ENCODE results near the gene TRMT10A.

DNA sequence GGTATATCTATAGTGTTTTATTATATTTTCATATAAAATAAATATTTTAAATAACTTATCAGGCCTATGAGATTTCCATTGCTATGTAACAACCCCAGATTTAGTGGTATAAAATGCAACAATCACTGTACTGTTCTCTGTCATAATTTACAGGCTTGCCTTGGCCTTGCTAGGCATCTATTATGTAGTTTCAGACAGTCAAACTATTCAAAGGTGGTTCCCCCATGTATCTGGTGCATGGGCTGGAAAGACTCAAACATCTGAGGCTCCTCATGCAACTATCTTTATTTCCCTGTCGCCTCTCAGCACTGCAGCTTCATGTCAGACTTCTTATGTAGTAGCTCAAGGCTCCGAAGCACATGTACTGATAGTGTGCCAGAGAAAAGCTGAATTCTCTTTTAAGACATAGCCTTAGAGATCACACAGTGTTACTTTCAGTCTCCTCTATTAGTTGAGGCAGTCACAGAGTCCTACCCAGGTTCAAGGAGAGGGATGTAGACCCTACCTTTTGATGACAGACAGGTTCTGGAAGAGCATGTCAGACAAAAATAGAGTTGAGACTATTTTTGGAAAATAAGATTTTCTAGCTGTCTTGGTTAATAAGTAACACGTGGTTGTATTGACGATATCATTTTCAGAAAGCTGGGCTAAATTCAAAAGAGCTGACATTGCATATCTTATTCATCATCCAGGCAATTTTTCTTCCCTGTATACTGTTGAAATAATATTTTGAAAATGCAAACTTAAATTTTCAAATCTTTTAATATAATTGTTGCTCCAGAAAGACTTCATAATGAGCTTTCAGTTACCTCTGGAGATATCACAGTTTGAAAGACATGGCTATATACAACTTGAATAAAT is 30.2 kb upstream of the TRMT10A start:
- TF ChIP-seq, protein P1, sequence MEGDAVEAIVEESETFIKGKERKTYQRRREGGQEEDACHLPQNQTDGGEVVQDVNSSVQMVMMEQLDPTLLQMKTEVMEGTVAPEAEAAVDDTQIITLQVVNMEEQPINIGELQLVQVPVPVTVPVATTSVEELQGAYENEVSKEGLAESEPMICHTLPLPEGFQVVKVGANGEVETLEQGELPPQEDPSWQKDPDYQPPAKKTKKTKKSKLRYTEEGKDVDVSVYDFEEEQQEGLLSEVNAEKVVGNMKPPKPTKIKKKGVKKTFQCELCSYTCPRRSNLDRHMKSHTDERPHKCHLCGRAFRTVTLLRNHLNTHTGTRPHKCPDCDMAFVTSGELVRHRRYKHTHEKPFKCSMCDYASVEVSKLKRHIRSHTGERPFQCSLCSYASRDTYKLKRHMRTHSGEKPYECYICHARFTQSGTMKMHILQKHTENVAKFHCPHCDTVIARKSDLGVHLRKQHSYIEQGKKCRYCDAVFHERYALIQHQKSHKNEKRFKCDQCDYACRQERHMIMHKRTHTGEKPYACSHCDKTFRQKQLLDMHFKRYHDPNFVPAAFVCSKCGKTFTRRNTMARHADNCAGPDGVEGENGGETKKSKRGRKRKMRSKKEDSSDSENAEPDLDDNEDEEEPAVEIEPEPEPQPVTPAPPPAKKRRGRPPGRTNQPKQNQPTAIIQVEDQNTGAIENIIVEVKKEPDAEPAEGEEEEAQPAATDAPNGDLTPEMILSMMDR (IDR thresholded peaks at IDR 0.05): no peak
- TF ChIP-seq EZH2 (IDR thresholded peaks at IDR 0.05) (no peak), EZH2phosphoT487 (IDR thresholded peaks at IDR 0.05) (no peak)
